KOPT-K1 (cell line): ENCODE measurements around the gene RAB11B.
A peak's percentile ranks its signal among the peaks of the same experiment; 100 is the strongest.
"Not testable (repeated sequence)": the region's sequence is repeated elsewhere in the genome, so short reads cannot be mapped to it uniquely, and the experiment has no call there.

Experiments
- H3K27ac ChIP-seq: fragments of 200-600 bp; sonication (generic); 2 replicates; pipeline ENCODE4 v1.5.1; 2016; ENCODE audit warnings: antibody characterized with exemption, mild to moderate bottlenecking, low read depth, low read length; ENCODE audit not compliant: poor library complexity, severe bottlenecking
- H3K36me3 ChIP-seq: fragments of 200-600 bp; sonication (generic); 2 replicates; pipeline ENCODE4 v1.5.1; 2017; ENCODE audit warnings: antibody characterized with exemption, mild to moderate bottlenecking, low read length, moderate library complexity; ENCODE audit not compliant: insufficient read depth
- H3K9me3 ChIP-seq: fragments of 200-600 bp; sonication (generic); 2 replicates; pipeline ENCODE4 v1.5.1; 2017; ENCODE audit warnings: antibody characterized with exemption, low read length, mild to moderate bottlenecking; ENCODE audit not compliant: insufficient read depth, poor library complexity, severe bottlenecking

Gene RAB11B

GRCh38 chr19:8423817-8424223, 33.7 kb downstream of the RAB11B start:
- Histone ChIP-seq H3K9me3 (no peaks in the 10 kb centered on the region), H3K36me3 (no peaks in the 10 kb centered on the region), H3K27ac (no peak overlapping the region)

DNA sequence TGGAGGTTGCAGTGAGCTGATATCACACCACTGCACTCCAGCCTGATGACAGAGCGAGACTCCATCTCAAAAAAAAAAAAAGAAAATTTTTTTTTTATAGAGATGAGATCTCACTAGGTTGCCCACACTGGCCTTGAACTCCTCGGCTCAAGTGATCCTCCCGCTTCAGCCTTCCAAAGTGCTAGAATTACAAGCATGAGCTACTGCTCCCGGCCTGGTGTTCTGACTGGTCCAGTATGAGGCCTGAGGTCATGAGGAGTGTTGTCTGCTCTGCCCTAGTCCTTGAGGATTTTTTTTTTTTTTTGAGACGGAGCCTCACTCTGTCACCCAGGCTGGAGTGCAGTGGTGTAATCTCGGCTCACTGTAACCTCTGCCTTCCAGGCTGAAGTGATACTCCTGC, 35.2 kb downstream of the RAB11B start:
- not testable (repeated sequence) for H3K27ac ChIP-seq, H3K9me3 ChIP-seq, H3K36me3 ChIP-seq

DNA sequence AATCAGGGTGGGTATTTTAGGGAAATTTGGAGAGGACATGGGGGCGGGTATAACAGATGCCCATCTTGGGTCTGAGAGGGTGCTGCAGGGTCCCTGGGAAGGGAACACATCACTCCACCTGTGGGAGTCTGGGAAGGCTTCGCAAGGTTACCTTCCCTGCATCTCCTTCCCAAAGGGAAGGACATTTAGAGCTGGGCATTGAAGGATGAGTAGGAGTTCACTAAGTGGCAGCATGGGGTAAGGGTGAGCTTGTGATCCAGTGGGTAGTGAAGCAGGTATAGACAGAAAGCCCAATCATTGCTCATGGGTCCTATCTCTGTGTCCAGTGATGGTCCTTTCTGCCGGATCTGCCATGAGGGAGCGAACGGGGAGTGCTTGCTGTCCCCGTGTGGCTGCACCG, 36.1 kb downstream of the RAB11B start:
- Histone ChIP-seq H3K27ac (no peak overlapping the region), H3K9me3 (no peaks in the 10 kb centered on the region), H3K36me3 (no peaks in the 10 kb centered on the region)

GRCh38 chr19:8429044-8429443, 38.9 kb downstream of the RAB11B start:
- Histone ChIP-seq H3K36me3 (no peaks in the 10 kb centered on the region), H3K9me3 (no peaks in the 10 kb centered on the region), H3K27ac (no peak overlapping the region)

DNA sequence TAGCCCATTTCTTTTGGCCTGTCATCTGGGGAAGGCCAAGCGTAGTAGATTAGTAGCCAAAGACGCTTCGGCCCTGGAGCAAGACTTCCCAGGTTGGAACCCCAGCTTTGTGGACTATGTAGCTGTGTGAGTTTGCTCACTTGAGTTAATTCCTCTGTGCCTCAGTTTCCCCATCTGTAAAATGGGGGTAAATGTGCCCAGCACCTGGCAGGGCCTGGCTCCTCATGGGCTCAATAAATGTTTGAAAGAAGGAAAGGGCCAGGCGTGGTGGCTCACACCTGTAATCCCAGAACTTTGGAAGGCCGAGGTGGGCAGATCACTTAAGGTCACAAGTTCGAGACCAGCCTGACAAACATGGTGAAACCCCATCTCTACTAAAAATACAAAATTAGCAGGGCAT, 39.7 kb downstream of the RAB11B start:
- no peaks in the 10 kb centered on the region for H3K36me3 ChIP-seq
- H3K27ac ChIP-seq = no peak overlapping the region
- H3K9me3 ChIP-seq = no peaks in the 10 kb centered on the region

DNA sequence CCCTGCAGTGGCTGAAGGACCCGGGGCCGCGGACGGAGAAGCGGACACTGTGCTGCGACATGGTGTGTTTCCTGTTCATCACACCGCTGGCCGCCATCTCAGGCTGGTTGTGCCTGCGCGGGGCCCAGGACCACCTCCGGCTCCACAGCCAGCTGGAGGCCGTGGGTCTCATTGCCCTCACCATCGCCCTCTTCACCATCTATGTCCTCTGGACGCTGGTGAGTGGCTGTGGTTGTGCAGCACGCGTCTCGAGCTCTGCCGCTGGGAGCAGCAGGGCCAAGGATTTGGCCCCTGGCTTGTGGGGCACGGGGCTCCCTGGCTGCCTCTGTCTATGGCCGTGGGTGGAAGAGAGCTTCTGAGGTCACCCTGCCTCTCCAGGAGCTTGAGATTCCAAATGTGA, 40.5 kb downstream of the RAB11B start:
- no peaks in the 10 kb centered on the region for H3K36me3 ChIP-seq
- no peaks in the 10 kb centered on the region for H3K9me3 ChIP-seq
- no peak overlapping the region for H3K27ac ChIP-seq

DNA sequence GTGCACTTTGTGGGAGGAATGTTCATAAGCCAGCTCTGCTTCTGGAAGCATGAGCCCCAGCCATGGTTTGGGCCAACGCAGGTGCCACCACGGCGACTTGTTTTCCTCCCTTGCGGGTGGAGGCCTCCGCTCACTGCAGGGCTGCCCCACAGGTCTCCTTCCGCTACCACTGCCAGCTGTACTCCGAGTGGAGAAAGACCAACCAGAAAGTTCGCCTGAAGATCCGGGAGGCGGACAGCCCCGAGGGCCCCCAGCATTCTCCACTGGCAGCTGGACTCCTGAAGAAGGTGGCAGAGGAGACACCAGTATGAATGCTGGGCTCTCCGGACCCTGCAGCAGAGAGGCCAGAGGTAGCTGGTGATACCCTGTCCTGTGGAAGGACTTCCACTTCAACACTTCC, 48.1 kb downstream of the RAB11B start:
- Histone ChIP-seq H3K36me3 (no peaks in the 10 kb centered on the region), H3K9me3 (no peaks in the 10 kb centered on the region), H3K27ac (no peak overlapping the region)

GRCh38 chr19:8441725-8442544, 51.8 kb downstream of the RAB11B start:
- Histone ChIP-seq H3K27ac (no peak overlapping the region), H3K9me3 (no peaks in the 10 kb centered on the region), H3K36me3 (peaks cover 11% of the 10 kb centered on the region)

DNA sequence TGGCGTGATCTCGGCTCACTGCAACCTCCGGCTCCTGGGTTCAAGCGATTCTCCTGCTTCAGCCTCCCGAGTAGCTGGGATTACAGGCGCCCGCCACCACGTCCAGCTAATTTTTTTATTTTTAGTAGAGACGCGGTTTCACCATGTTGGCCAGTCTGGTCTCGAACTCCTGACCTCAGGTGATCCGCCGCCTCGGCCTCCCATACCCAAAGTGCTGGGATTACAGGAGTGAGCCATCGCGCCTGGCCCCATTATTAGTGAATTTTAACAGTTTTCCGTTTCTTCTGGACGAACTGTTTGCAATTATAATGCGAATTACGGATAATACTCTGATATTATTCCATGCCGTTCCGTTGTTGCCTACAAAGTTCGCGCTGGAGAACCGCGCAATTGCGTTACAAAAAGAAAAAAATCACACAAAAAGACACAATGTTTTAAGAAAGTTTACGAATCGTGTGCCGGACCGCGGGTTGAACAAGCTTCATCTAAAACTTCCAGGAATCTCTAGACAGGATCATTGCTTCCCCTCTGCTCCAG, 54.0 kb downstream of the RAB11B start:
- H3K36me3 ChIP-seq = peaks cover 30% of the 10 kb centered on the region
- H3K27ac ChIP-seq = peak overlapping the region; percentile 96
- not testable (repeated sequence) for H3K9me3 ChIP-seq

DNA sequence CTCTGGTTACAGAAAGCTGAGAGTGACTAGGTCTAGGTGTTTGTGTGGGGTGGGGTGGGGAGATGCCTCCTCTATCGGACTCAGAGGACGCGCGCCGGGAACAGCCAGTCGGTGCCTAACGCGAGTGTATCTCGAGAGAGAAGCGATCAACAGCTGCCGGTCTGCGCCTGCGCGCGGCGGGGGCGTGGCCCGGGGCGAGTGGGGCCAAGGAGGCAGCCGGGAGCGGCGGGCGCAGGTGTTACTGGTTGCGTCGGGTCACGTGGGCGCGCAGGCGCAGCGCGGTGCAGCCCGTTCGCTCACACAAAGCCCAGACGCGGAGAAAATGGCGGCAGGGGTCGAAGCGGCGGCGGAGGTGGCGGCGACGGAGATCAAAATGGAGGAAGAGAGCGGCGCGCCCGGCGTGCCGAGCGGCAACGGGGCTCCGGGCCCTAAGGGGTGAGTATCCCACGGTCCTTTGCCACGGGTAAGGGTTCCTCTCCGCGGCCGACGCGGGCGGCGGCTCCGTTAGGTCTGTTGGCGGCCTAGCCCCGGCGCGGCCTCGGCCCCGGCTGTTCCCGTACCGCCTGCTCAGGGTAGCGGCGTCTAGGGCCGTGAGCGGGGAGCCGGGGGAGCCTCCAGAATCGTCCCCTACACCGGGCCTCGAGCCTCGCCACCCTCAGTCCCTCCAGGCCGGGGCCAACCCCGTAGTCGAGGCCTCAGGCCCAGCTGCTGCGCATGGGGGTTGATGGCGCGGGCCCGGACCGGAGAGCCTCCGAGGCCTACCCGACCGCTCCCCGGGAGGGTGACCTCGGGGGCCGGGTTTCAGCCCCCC, 54.7 kb downstream of the RAB11B start, which contains the start of gene HNRNPM:
TSS of gene HNRNPM (plus strand) at position 299 of the 811 bp plus-strand sequence. CDS start at position 323, 24 bp downstream.
- H3K9me3 ChIP-seq = no peaks in the 10 kb centered on the region
- H3K27ac ChIP-seq = peak within 1 kb of the TSS; percentile 96
- H3K36me3 ChIP-seq = peaks cover 35% of the 10 kb centered on the region

DNA sequence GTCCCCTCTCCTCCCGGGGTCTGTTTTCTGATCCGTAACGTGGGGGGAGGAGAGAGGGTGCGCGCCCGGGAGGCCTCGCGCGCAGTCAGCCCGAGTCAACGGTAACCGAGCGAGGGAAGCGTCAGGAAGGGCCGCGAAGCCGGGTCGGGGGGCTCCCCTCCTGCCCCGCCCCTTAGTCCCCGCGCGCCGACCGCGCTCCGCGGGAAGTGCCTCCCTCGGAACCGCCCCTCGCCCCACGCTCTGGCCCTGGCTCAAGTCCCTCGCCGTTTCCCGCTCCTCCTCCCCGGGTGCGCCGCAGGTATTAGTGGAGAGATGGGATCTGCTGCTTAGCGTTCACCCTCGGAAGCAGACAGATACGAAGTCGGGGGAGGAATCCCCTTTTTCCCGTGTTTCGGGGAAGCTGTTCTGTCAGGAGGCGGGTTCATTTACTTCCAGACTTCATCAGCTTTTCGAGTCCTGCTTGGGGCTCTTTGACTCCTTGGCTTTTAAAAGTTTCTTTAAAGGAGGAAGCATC, 55.4 kb downstream of the RAB11B start:
- Histone ChIP-seq H3K27ac (peak overlapping the region; percentile 96), H3K36me3 (peaks cover 40% of the 10 kb centered on the region), H3K9me3 (no peaks in the 10 kb centered on the region)

DNA sequence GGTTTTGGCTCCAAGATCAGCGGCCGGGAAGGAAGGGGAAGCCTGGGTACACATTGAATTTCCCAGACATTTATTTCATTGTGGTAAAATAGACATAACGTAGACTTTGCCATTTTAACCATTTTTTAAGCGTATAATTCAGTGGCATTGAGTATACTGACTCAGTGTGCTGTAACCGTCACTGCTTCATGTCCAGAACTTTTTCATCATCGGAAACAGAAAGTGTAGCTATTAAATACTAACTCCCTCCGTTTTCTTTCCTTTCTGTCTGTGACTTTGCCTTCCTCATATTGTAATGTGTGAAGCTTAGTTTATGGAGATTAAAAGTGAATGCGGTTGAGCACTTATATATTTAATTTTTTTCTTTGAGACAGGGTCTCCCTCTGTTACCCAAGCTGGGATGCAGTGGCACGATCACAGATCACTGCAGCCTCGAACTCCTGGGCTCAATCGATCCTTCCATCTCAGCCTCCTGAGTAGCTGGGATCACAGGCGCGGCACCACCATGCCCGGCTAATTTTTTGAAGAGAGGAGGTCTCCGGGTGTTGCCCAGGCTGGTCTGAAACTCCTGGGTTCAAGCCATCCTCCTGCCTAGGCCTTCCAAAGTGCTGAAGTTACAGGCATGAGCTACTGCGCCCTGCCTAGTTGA, 56.0 kb downstream of the RAB11B start:
- H3K36me3 ChIP-seq = peaks cover 45% of the 10 kb centered on the region
- H3K27ac ChIP-seq = peak overlapping the region; percentile 96
- no peaks in the 10 kb centered on the region for H3K9me3 ChIP-seq

DNA sequence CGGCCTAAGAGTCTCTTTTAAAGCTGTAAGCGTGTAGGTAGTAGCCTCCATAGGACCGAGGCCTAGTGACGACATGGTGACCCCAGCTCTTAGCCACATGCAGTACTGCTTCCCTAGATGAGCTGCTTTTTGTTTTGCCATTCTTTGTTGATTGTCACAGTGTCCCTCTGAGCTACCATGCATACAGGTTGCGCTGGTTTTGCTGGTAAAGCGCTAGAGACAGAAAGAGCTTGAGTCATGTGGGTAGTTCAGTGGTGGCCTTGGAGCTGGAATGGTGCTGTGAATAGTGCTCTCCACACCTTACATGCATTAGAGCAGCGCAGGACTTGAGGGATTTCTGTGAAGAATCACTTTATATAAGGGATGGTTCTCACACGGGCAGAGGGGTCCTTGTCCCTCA, 59.7 kb downstream of the RAB11B start:
- Histone ChIP-seq H3K36me3 (peaks cover 81% of the 10 kb centered on the region), H3K27ac (no peak overlapping the region), H3K9me3 (no peaks in the 10 kb centered on the region)

DNA sequence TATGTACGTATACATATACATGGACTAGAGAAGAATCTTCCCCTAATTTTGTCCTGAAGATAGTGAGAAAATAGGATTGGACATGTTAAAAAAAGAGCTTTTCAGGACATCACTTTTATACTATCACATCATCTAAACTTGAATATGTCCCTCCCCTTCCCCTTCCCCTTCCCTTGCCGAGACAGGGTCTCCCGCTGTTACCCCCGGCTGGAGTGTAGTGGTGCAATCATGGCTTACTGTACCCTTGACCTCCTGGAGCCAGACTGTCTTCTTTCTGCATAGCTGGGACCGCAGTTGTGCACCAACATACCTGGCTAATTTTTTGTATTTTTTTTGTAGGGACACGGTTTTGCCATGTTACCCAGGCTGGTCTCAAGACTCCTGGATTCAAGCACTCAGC, 61.2 kb downstream of the RAB11B start:
- peaks cover 91% of the 10 kb centered on the region for H3K36me3 ChIP-seq
- no peak overlapping the region for H3K27ac ChIP-seq
- no peaks in the 10 kb centered on the region for H3K9me3 ChIP-seq

- Histone ChIP-seq H3K27ac (no peak overlapping the region), H3K36me3 (peaks cover 91% of the 10 kb centered on the region)
These were observed 61.7 kb downstream of the RAB11B start for GRCh38 chr19:8451885-8452284.

More at GRCh38 chr19:8451885-8452284, 61.7 kb downstream of the RAB11B start:
- no peaks in the 10 kb centered on the region for H3K9me3 ChIP-seq
